ENCODE data around the gene FBLN2.

Gene FBLN2

DNA sequence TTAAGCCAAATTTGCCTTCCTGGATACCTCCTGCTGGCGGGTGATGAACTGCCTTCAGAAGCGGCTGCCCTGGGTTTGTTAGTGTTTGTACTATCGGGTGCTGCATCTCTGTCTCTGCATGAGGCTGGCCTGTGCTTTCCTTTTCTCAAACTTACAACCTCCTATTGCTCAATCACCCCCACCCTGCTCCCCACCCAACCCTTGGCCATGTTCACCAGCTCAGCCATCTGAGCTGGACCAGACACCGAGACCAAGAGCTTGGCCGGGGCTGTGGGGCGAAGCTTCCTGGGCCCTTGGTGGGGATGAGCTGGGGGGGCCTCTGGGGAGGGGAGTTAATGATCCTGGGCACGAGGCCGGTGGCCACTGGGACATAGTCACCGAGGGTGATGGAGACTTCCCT lies 16.8 kb upstream of the FBLN2 start:
- DNase-seq (ENCODE audit: low read depth, low spot score): no peak

DNA sequence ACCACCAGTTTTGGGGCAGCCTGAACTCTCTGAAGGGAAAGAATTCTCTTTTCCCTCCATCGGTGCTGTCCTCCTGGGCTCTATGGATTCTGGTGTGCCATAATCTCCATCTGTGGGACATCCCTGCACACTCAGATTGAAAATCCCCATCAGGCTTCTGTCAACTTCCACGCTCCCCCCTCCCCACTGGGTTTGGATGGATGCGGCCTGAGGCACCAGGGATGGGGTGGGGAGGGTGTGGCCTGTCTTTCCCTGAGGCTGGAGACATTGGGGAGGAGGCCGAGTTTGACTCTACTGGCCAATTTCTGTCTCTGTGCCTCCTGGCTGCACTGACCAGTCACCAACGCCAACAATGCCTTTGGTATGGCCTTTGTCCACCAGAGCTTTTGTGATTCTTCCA lies 16.3 kb upstream of the FBLN2 start:
- DNase-seq (ENCODE audit: low read depth, low spot score): no peak

DNA sequence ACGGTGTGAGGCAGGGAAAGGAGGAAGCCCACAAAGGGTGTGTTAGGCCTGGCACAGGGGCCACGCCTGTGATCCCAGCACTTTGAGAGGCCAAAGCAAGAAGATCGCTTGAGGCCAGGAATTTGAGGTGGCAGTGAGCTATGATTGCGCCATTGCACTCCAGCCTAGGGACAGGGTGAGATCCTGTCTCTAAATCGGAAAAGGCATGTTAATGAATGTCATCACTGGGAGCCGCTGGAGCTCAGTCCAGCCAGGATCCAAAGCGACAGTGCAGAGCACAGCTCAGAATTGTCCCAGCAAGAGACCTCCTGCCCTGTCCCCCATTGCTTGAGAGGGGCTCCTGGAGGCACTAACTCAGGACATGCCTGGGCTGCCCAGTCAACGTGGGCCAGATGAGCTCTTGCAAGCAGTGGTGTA lies 15.0 kb upstream of the FBLN2 start:
- no peak for DNase-seq (ENCODE audit: low read depth, low spot score)

DNA sequence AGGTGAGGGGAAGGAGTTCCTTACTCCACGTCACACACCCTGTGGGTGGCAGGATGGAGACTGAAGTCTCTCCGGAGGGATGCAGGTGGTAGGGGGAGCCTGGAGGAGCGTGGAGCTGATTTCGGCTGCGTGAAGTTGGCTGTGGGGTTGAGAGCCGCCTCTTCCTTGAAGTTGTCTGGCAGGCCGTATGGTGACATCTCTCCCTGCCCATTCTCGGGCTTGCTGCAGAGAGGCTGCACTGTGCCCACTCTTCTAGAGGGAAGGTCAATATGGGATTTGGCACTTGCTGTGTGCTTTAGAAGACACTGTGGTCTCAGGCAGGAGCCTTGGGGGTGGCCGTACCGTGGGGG lies 13.4 kb upstream of the FBLN2 start:
- DNase-seq (ENCODE audit: low read depth, low spot score): no peak

DNA sequence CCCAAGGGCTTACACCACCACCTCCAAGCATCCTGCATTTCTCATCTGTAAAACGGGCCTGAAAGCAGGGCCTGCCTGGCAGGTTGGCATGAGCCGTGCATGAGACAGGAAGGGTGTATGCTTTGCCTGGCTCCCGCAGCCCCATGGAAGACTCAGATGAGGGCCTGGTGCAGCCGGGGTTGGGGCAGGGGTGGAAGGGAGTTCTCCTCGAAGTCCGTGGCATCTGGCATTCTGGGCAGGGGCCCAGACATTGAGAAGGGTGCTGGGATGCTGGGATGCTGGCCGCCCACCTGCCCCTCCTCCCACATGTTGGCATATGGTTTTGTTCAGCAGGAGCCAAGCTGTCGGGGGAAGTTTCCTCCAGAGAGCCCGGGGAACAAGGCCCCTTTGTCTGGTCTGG lies 13.0 kb upstream of the FBLN2 start:
- DNase-seq (ENCODE audit: low read depth, low spot score): no peak

DNA sequence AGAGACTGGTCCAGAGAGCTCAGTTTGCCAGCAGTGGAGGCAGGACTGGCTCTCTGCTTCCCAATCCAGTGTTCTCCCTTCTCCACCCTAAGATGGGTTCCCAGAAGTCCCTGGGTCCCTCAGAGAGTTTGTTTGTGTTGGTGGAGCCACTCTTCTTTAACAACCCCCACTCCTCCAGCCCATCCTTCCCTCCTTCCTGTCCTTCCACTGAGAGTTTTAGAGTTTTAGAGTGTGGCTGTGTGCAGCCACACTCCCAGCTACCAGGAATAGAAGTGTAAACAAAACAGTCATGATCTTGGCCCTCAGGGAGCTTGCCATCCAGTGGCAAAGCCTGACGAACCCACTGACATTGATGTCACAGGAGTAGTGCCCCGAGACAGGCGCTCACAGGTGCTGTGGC lies 12.5 kb upstream of the FBLN2 start:
- DNase-seq (ENCODE audit: low read depth, low spot score): no peak

DNA sequence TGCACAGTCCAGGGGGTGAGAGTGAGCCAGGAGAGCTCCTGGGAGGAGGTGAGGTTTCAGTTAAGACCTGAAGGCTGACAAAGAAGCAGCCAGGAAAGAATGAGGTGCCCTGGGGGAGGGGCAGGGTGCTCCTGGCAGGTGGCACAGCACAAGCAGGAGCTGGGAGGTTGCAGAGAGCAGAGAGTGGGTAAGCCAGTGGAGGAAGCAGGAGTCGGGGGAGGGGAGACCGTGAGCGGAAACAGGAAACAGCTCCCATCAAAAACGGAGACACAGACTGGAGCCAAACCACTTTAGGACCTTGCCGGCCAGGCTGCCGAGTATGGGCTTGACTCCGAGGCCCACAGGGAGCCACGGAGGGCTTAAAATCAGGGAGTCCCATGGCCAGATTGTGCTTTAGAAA lies 12.1 kb upstream of the FBLN2 start:
- no peak for DNase-seq (ENCODE audit: low read depth, low spot score)

DNA sequence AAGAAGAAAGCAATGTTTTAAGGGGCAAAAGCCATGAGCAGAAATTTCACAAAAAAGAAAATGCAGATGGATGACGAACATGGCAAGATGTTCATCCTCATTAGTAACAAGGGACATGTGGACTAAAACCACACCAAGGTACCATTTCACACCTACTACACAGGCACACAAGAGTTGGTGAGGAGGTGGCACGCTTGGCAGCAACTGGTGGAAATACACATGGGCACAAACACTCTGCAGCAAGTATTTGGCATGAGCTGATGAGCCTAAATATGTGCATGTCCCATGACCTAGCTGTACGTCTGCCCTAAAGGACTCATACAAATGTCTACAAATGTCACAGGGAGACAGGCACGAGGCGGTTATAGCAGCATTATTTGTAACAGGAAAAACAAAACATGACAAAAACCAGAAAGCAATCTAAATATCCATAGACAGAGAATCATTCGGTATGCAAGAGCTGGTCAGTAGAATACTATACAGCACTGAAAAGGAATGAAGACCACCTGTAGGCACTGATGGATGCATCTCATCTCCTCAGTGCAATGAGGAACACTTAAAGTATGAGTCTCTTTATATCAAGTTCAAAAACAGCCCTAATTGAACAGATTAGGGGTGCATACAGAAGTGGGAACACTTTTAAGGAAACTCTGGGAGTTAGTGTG lies 11.5 kb upstream of the FBLN2 start:
- DNase-seq (ENCODE audit: low read depth, low spot score): no peak

DNA sequence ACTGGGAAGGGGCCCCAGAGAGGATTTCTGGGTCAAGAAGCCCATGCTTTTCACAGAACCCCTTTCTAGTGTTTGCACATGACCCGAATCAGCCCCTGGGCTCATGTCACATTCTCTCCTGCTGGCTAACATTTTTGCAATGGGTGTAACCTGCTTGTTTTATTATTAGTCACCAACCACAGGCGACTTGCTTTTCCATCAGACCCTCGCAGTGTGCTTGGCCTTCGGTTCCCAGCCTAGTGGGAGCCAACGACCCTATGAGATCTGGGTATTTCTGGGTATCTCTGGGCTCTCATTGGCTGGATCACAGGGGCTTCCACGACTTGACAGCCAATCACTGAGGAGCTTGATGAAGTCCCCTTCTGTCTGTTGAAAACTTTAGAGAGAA lies 11.0 kb upstream of the FBLN2 start:
- no peak for DNase-seq (ENCODE audit: low read depth, low spot score)

DNA sequence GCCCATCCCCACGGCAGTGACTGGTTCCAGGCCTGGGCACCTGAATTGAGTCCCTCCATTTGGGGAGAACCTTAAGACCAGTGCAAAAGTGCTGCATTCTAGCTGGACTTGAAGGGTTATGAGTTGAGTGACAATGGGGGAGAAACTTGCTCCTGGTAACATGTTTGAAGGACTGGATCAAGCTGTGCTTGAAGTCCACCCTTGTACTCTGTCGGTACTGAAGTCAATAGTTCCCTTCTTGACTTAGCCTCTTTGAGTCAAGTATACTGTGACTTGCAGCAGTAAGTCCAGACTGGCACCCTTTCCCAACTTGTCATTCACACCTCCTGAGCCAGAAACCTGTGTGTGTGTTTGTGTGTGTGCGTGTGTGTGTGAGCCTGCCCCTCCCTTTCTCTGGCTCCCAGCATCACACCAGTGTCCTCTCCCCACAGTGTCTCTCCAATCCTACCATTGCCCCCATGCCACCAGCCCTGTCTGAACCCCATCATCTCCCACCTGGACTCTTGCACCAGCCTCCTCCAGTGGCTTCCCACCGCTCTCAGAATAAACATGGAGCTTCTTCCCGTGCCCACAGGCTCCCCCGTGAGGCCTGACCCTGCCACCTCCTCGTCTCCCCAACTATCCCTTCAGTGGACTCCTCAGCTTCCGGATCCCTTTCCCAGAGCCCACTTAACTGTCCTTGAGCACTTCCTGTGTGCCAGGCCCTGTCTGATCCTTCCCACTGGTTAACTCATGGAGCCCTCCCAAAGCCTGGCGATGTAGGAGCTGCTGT lies 10.2 kb upstream of the FBLN2 start:
- DNase-seq (ENCODE audit: low read depth, low spot score): no peak

DNA sequence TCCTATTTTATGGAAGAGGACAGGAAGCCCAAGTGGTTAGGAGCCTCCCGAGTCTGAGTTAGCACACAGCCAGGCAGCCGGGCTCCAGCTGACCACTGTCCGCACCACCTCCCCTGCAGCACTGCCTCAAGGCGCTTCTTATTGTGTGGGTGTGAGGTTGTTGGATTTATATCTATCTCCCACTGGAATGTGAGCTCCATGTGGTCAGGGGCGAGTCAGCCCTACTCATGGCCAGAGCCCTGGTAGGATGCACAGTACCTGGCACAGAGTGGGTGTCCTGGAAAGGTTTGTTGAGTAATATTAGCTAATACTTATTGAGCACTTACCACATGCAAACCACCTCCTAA lies 9.7 kb upstream of the FBLN2 start:
- no peak for DNase-seq (ENCODE audit: low read depth, low spot score)

DNA sequence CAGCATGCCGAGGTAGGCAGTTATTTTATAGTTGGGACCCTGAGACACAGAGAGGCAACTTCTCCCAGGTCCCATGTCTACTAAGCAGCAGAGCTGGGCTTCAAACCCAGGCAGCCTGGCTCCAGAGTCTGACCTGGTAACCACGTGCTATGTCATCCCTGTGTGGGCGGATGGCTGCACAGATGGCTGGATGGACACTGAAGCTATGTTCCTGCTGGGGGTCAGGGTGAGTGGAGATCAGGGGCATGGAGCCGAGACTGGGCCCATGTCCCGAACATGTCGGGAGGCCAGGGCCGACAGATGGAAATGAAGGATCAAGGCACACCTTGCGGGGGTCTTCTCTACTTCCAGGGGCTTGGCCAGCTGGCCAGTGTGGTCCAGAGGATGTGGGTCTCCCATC lies 9.3 kb upstream of the FBLN2 start:
- no peak for DNase-seq (ENCODE audit: low read depth, low spot score)

DNA sequence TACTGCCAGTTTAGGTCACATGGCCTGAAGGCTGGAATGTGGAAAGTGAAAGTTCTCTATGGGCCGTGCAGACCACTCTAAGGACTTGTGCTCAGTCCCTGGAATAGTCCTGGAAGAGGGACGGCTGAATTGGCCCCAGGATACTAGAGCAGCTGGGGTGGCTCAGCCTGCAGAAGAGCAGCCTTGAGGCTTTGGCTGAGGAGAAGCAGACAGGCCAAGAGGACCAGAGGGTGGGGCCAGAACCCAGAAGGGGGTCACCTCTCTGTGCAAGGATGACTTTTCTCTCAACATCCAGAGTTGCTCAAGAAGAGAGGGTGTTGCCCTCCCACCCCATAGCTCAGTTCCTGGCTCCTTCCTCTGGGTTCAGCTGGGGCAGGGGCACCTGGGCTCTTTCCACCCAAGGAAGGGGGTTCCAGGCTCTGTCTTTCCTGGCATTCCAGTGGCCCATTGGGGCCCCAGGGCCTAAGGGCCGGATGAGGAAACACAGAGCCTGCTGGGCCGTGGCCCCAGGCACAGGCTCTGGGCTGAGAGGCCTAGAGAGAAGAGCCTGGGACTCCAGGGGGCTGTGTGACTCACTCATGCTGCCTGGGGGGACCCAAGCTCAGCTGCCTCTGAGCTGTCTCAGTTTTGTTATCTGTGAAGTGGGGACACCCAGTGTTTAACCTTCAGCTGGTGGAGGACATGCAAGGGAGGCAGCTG lies 8.5 kb upstream of the FBLN2 start:
- peak; percentile 61 for DNase-seq (ENCODE audit: low read depth, low spot score)

DNA sequence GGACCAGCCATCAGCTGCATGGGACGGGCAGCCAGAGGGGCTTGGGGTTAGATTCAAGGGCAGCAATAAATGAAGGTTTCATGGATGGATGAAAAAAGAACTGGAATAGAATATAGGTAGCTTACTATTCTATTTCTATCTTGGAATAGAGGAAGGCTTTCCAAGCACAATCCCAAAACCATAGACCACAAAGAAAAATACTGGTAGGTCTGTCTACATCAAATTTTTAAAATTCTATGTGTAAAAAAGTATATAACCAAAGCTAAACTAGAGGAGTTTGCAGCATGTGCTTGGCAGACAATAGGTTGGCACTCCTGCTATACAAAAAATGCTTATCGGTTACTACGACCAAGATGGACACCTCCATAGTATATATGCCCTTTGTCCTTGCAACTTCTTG lies 7.2 kb upstream of the FBLN2 start:
- DNase-seq (ENCODE audit: low read depth, low spot score): no peak

DNA sequence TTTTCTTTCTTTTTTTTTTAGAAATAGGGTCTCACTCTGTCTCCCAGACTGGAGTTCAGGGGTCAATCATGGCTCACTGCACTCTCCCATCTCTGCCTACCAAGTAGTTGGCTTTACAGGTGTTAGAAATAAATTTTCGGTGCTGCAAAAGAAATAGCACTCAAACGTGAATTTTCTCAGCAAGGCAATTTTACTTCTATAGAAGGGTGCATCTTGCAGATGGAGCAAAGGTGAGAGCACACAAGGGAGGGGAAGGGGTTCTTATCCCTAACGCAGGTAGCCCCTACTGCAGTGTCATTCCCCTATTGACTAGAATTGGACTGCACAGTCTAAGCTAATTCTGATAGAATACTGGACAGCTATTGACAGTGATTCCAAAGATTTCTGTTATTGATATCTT lies 6.8 kb upstream of the FBLN2 start:
- DNase-seq (ENCODE audit: low read depth, low spot score): no peak

DNA sequence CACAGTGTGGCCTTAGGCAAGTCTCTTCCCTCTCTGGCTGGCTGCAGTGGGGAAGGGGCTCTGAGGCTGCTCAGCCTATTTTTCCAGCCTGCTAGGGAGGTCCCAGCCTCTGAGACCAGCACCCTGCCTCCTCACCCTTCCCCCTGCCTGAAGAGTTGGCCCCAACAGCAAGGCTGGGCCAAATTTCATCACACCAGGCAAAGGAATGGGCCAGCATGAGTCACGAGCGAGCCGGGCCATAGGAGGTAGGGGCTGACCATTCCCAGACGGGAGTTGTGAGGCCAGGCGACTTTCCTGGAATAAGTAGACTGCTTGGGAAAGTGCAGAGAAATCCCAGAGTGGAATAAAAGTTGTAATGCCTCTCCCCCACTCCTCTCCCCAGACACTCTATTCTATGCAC lies 5.7 kb upstream of the FBLN2 start:
- peak; percentile 75 for DNase-seq (ENCODE audit: low read depth, low spot score)

DNA sequence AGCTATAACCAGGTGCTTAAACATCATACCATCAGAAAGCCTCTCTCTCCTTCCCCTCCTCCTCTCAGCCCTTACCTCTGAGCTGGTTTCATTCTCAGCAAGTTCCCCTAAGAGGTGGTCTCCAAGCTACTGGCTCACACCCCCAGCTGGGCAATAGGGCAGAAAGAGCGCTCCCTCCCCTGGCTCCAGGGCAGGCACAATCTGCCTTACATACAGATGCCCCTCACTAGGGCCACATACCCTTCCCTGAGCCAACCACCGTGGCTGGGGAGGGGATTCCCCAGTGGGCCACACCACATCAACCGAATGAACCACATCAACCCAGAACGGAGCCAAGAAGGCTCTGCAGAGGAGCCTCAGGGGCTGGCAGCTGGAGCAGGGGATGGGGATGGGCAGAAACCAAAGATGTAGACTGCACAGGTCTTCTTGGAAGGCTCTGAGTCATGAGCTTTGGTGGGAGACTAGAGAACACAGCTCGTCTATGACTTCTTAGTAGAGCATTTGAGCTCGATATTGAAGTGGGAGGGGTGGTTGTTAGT lies 4.6 kb upstream of the FBLN2 start:
- no peak for DNase-seq (ENCODE audit: low read depth, low spot score)

DNA sequence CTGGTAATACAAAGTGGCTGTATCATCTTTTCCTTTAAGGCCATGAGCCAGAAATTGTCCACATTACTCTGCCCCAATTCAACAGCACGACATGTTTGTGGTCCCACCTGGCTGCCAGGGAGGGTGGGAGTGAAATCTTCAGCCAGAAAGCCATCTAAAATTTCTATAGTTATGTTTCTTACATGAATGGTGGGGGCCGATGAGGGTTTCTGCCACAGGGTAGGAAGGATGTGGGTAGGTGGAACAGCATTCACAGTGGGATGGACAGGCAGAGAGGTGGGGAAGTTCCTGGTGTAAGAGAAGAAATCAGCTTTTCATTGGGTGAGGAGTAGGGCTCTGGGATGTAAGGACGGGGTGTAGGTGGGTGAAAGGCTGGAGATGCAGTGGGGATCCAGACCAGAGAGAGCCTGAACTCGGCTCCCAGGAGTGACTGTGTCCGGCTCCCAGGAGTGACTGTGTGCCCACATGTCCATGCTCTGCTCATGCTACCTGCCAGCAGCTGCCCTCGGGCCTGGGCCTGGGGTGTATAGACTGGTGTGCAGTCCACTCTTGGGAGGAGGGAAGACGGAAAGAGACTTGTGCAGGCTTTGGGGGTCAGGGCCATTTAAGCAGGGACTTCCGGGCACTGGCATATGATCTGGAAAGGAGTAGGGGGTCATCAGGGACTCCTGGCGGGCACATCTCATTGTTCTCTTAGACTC lies 3.8 kb upstream of the FBLN2 start:
- DNase-seq (ENCODE audit: low read depth, low spot score): no peak

DNA sequence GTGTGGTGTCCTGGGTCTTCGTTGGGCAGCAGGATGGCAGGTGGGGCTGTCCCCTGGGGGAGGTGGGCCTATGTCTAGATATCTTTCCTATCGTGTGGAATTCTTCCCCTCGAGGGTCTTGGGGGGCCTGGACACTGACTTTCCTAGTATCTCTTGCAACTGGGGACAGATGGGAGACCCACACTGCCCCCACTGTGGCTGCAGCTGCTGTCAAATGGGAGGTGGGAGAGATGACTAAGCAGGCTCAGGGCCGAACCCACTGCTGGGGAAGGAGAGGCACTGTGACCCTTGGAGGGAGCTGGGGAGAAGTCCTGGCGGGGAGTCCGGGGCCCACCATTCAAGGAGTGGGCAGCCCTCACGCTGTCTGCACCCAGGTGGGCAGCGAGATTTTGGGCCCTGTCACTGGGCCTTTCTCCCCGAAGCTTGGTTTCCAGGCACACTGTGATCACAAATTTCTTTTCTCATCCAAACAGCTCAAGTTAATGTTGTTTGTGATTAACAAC lies 2.9 kb upstream of the FBLN2 start:
- no peak for DNase-seq (ENCODE audit: low read depth, low spot score)

DNA sequence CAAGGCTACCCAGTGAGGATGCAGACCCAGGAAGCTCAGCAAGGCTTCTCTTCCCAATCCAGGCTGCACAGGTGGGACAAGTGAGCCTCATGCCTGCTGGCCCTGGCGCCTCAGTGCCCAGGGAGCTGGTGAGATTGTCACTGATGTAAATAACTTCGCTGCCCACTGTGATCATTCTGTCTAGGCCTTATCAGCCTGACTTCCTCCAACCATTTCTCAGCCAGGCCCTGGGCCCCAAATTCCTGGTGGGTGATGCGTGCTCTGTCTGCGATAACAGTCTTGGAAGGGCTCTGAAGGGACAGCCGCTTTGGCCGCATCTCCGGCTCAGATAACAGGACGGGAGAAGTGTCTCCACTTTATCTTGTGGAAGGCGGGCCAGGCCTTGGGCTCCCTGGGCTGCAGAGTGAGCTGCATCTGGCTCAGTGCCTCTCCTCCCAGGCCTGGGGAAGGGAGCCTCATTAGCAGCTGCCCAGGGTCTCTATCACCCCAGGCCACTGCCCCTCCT lies 2.2 kb upstream of the FBLN2 start:
- peak; percentile 90 for DNase-seq (ENCODE audit: low read depth, low spot score)

DNA sequence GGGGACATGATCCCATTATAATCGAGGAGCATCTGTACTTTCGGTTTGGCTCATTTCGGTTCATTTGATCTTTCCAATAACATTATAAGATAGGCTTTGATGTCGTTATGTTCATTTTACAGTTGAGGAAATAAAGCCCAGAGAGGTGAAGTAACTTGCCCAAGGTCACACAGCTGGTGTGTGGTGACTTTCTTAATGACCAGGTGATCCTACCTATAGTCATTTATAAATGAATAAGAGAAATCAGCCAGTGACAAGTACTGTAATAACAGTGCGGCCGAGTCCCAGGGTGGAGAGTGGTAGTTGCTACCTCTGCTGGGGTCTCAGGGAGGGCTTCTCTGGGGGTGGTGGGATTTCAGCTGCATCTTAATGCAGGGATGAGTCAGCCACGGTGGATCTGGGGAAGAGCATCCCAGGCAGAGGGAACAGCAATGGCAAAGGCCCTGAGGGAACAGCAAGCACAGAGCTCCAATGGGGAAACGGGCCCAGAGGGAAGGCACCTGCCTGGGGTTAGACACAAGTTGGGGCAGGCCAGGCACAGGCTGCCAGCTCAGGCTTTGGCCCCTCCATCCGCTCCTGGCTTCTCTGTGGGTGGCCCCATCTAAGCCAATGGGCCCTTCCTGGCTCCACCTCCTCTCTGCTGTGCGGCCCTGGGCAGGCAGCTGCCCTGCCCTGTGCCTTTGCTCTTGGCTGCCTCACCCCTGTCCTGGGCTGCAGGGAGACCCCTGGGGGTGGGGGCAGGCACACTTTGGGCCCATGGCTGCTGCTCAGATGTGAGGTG lies 1.1 kb upstream of the FBLN2 start:
- no peak for DNase-seq (ENCODE audit: low read depth, low spot score)

Data from ELF-1 (cell line).